NCI-H146 (cell line): Measurements from ENCODE around the gene SLX1B.
"Not testable (repeated sequence)": the region's sequence is repeated elsewhere in the genome, so short reads cannot be mapped to it uniquely, and the experiment has no call there.

ENCODE experiments used
- DNase-seq: peaks from one replicate; lab custom pipeline; 2025; lab: John Stamatoyannopoulos, UW

SLX1B gene

DNA sequence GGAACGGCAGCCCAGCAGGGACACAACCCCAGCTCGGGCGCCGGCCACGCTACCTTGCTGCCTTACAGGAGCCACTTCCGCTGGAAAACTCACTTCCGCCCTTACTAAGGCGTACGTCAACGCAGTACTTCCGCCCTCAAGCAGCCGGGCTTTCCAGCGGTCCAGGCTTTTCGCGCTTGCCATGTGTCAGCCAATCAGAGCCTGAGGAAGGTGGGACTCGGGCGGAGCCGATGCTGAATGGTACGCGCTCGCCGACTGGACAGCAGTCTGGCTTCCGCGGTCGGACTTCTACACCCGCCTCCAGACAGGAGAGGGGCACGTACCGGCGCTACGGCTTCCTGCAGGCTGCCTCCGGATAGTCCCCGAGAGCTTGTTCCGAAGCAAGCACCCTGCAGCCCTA lies at the start of gene SLX1B, which contains the start of gene BOLA2:
TSS of gene SLX1B (plus strand) at position 265 of the 400 bp plus-strand sequence.
TSS of gene BOLA2 (minus strand) at position 83 of the 400 bp plus-strand sequence. CDS start 98 bp downstream, outside the sequence.
- not testable (repeated sequence) for DNase-seq

GRCh38 chr16:29405249-29405648 lies 49.1 kb upstream of the SLX1B start:
- not testable (repeated sequence) for DNase-seq

- not testable (repeated sequence) for DNase-seq
Measured at GRCh38 chr16:29423587-29423986, 30.7 kb upstream of the SLX1B start.

GRCh38 chr16:29425390-29425789 lies 28.9 kb upstream of the SLX1B start:
- not testable (repeated sequence) for DNase-seq

GRCh38 chr16:29453754-29454153 lies 579 bp upstream of the SLX1B start:
- not testable (repeated sequence) for DNase-seq

DNA sequence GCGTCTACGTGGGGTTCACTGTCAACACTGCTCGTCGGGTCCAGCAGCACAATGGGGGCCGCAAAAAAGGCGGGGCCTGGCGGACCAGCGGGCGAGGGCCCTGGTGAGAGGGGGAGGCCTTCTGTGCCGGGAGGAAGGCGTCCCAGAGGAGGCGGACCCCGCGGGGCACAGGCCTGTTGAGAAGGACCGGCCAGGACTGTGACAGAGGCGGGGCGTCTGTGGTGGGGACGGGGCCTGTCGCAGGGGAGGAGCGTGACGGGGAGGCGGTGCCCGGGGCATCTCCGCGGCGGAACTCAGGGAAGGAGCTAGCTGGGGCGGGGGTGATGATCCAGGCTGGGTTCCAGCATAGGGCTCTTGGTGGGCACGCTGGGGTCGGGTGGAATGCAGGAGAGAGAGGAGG lies 495 bp downstream of the SLX1B start:
- not testable (repeated sequence) for DNase-seq

- not testable (repeated sequence) for DNase-seq
Measured at GRCh38 chr16:29457660-29458059, 3.3 kb downstream of the SLX1B start.

GRCh38 chr16:29459706-29460646 lies 5.6 kb downstream of the SLX1B start, which contains the start of gene SULT1A4:
Gene SULT1A4 (plus strand): TSS chr16:29459913. CDS start chr16:29461386, 1,473 bp downstream.
- not testable (repeated sequence) for DNase-seq

- not testable (repeated sequence) for DNase-seq
Measured at GRCh38 chr16:29460647-29461030, 6.3 kb downstream of the SLX1B start.

- not testable (repeated sequence) for DNase-seq
Measured at GRCh38 chr16:29465985-29466824, 11.9 kb downstream of the SLX1B start.

GRCh38 chr16:29466904-29467303 lies 12.6 kb downstream of the SLX1B start:
- not testable (repeated sequence) for DNase-seq

DNA sequence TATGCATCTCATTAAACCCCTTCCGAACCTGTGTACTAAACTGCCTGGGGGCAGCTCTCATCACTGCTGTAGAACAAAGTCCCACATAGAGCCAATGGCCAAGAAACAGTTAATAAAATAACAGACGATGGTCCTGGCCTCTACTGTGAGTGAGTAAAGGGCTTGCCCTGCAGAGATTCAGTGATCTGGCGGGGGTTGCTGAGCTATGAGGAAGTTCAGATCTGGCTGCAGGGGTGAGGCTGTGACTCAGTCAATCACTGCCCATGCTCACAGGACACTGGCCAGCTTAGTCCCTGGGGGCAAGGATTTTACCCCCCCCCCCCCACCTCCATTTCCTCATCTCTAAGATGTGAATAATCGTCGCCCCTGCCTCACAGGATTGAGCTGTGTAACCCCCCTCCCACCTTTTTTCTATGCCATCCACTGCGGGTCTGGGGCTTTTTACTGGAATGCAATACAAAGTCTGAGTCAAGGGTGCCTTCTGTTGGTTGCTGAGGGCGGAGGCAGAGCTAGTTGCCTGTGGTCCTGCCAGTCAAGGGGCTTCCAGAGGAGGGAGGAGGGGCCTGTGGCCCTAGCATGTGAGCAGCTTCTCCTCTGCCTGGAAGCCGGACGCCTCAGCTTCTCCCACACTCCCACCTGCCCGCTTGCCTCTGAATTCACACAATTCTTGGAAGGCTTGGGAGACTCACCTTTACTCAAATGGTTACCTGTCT lies 13.5 kb downstream of the SLX1B start:
- not testable (repeated sequence) for DNase-seq

GRCh38 chr16:29469660-29470059 lies 15.3 kb downstream of the SLX1B start:
- DNase-seq, result not testable (repeated sequence)

- DNase-seq, result not testable (repeated sequence)
Measured at GRCh38 chr16:29472065-29472464, 17.7 kb downstream of the SLX1B start.

- DNase-seq, result not testable (repeated sequence)
Measured at GRCh38 chr16:29482276-29482675, 27.9 kb downstream of the SLX1B start.

GRCh38 chr16:29506308-29506707 lies 52.0 kb downstream of the SLX1B start, which contains the start of gene NPIPB12:
Gene NPIPB12 (minus strand): TSS chr16:29506408.
- not testable (repeated sequence) for DNase-seq
